OCI-LY3 (cell line): ENCODE measurements around the gene TBXAS1.
"Not testable (repeated sequence)": the region's sequence is repeated elsewhere in the genome, so short reads cannot be mapped to it uniquely, and the experiment has no call there.

ENCODE experiments used
- H2AFZ ChIP-seq: fragments of 200-600, 300-600 bp; shearing (Covaris generic); 2 replicates; pipeline ENCODE4 v1.6.0; 2014; ENCODE audit warnings: antibody characterized with exemption, low read depth, low read length
- H3K27ac ChIP-seq: fragments of 200-600, 300-600 bp; sonication (generic); 2 replicates; pipeline ENCODE4 v1.5.1; 2014; ENCODE audit warnings: mild to moderate bottlenecking, low read length, moderate library complexity, mixed read lengths
- H3K27me3 ChIP-seq: fragments of 200-600, 300-600 bp; sonication (generic); 2 replicates; pipeline ENCODE4 v1.6.1; 2014; ENCODE audit warnings: low read depth, low read length, mixed read lengths
- H3K36me3 ChIP-seq: fragments of 200-600, 300-600 bp; sonication (generic); replicated peaks from 2 replicates; pipeline ENCODE3; 2014; ENCODE audit warnings: low read depth, low read length, mixed read lengths
- H3K4me1 ChIP-seq: fragments of 300-600, 200-600 bp; sonication (generic); 2 replicates; pipeline ENCODE4 v1.6.1; 2014; ENCODE audit warnings: low read length, mixed read lengths
- H3K4me2 ChIP-seq: fragments of 200-600, 300-600 bp; sonication (generic); 2 replicates; pipeline ENCODE4 v1.6.1; 2014; ENCODE audit warnings: low read length, mixed read lengths
- H3K4me3 ChIP-seq: fragments of 300-600, 200-600 bp; sonication (generic); 2 replicates; pipeline ENCODE4 v1.5.1; 2014; ENCODE audit warnings: antibody characterized with exemption, mild to moderate bottlenecking, low read length, moderate library complexity
- H3K79me2 ChIP-seq: fragments of 300-600, 200-600 bp; shearing (Covaris generic); 2 replicates; pipeline ENCODE4 v1.6.1; 2014; ENCODE audit warnings: mild to moderate bottlenecking, low read length, mixed read lengths
- H3K9ac ChIP-seq: fragments of 300-600, 200-600 bp; shearing (Covaris generic); 2 replicates; pipeline ENCODE4 v1.6.0; 2014; ENCODE audit warnings: mild to moderate bottlenecking, low read length, moderate library complexity
- H3K9me3 ChIP-seq: fragments of 200-600, 300-600 bp; shearing (Covaris generic); 2 replicates; pipeline ENCODE4 v1.6.1; 2014; ENCODE audit warnings: low read length, mixed read lengths; ENCODE audit not compliant: insufficient read depth
- H4K20me1 ChIP-seq: fragments of 200-600, 300-600 bp; sonication (generic); 2 replicates; pipeline ENCODE4 v1.6.1; 2016; ENCODE audit warnings: low read length, mixed read lengths; ENCODE audit not compliant: insufficient read depth
- CTCF ChIP-seq: fragments of 200-600, 300-600 bp; sonication (generic); IDR thresholded peaks from 2 replicates; pipeline ENCODE4 v1.5.1; 2014; ENCODE audit warnings: antibody characterized with exemption, low read length, low read depth
- EZH2phosphoT487 ChIP-seq: fragments of 200-600 bp; shearing (Covaris generic); IDR thresholded peaks from 2 replicates; pipeline ENCODE4 v1.6.1; 2018; ENCODE audit warnings: antibody characterized with exemption, mixed run types, low read depth

TBXAS1 gene

DNA sequence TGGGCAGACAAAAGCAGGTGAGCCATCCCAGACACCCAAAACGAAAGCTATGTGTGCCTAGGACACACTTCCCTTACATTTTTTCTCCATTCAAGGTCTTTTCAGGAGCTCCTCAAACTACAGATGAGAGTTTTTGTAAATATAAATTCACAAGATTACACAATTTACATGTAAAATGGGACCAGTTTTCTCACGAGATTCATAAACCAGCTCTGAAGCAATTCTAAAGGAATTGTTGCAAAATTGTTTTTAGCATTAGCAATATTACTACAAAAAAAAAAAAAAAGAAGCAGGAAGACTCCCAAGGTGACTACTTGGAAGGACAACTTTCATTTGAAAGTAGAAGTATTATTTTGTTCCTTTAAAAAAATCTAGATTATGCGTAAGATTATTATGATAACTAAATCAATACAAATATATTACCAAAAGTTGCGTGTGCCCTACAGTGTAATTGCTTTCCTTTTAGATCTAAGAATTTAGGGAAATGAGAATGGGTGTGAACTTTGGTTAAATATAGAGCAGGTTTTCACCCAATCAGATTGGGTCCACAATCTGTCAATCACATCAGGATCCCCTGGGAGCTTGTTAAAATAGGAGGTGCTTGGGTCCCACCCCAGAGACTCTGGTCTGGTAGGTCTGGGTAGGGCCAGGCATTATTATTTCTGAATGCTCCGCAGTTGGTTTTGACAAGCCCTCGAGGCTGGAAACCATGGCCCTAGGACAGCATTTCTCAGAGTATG, 72.2 kb downstream of the TBXAS1 start:
- Histone ChIP-seq H3K4me3 (no peak overlapping the region), H4K20me1 (no peaks in the 10 kb centered on the region), H2AFZ (no peak overlapping the region), H3K27ac (no peak overlapping the region), H3K9ac (no peak overlapping the region), H3K27me3 (peaks cover 18% of the 10 kb centered on the region; the same call in 1 of the 2 replicates), H3K4me2 (no peak overlapping the region), H3K36me3 (no peaks in the 10 kb centered on the region), H3K9me3 (no peaks in the 10 kb centered on the region), H3K79me2 (no peaks in the 10 kb centered on the region), H3K4me1 (no peaks in the 10 kb centered on the region)
- TF ChIP-seq EZH2phosphoT487: no peak
- TF ChIP-seq CTCF: no peak

- Histone ChIP-seq H4K20me1 (no peaks in the 10 kb centered on the region), H3K4me2 (no peak overlapping the region), H3K27ac (no peak overlapping the region), H2AFZ (no peak overlapping the region), H3K4me1 (no peaks in the 10 kb centered on the region), H3K79me2 (no peaks in the 10 kb centered on the region), H3K36me3 (no peaks in the 10 kb centered on the region), H3K4me3 (no peak overlapping the region), H3K27me3 (peaks cover 15% of the 10 kb centered on the region; the same call in 1 of the 2 replicates), H3K9ac (no peak overlapping the region), H3K9me3 (no peaks in the 10 kb centered on the region)
- TF ChIP-seq CTCF: no peak
- no peak for TF ChIP-seq EZH2phosphoT487
Observed at GRCh38 chr7:139901901-139902300, 72.8 kb downstream of the TBXAS1 start.

DNA sequence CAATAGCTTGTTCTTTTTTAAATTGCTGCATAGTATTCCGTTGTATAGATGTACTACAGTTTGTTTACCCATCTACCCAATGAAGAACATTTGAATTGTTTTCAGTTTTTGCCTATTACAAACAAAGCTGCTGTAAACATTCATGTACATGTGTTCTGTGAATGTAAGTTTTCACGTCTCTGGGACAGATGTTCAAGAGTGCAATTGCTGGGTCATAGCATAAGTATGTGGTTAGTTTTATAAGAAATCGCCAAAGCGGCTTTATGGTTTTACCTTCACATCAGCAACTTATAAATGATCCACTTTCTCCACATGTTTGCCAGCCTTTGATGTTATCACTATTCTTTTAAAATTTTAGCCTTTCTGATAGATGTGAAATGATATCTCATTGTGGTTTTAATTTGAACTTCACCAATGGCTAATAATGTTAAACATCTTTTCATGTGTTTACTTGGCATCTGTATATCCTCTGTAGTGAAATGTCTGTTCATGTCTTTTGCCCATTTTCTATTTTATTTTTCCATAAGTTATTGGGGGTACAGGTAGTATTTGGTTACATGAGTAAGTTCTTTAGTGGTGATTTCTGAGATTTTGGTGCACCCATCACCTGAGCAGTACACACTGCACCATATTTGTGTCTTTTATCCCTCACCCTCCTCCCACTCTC, 73.5 kb downstream of the TBXAS1 start:
- Histone ChIP-seq H3K79me2 (no peaks in the 10 kb centered on the region), H3K36me3 (no peaks in the 10 kb centered on the region), H2AFZ (no peak overlapping the region), H3K27ac (no peak overlapping the region), H3K9ac (no peak overlapping the region), H3K4me1 (no peaks in the 10 kb centered on the region), H3K4me2 (no peak overlapping the region), H3K9me3 (no peaks in the 10 kb centered on the region), H3K4me3 (no peak overlapping the region), H4K20me1 (no peaks in the 10 kb centered on the region), H3K27me3 (peaks cover 12% of the 10 kb centered on the region; the same call in 1 of the 2 replicates)
- TF ChIP-seq EZH2phosphoT487: no peak

DNA sequence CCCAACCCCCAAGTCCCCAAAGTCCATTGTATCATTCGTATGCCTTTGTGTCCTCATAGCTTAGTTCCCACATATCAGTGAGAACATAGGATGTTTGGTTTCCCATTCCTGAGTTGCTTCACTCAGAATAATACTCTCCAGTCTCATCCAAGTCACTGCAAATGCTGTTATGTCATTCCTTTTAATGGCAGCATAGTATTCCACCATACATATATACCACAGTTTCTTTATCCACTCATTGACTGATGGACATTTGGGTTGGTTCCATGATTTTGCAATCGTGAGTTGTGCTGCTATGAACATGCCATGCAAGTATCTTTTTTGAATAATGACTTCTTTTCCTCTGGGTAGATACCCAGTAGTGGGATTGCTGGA, 74.0 kb downstream of the TBXAS1 start:
- not testable (repeated sequence) for H4K20me1 ChIP-seq, H3K36me3 ChIP-seq, H3K79me2 ChIP-seq, H3K4me3 ChIP-seq, H3K4me1 ChIP-seq, H3K9ac ChIP-seq, H2AFZ ChIP-seq, H3K4me2 ChIP-seq, H3K27ac ChIP-seq, H3K9me3 ChIP-seq
- peaks cover 13% of the 10 kb centered on the region; the same call in 1 of the 2 replicates for H3K27me3 ChIP-seq

GRCh38 chr7:139906879-139907278, 77.8 kb downstream of the TBXAS1 start:
- H3K9me3 ChIP-seq: no peaks in the 10 kb centered on the region
- H3K36me3 ChIP-seq: no peaks in the 10 kb centered on the region
- peaks cover 18% of the 10 kb centered on the region; the same call in 1 of the 2 replicates for H3K27me3 ChIP-seq
- H2AFZ ChIP-seq: no peak overlapping the region
- no peak overlapping the region for H3K4me3 ChIP-seq
- H3K4me1 ChIP-seq: no peaks in the 10 kb centered on the region
- TF ChIP-seq CTCF: no peak
- no peak for TF ChIP-seq EZH2phosphoT487
- no peak overlapping the region for H3K9ac ChIP-seq
- no peaks in the 10 kb centered on the region for H3K79me2 ChIP-seq
- H3K4me2 ChIP-seq: no peak overlapping the region
- no peak overlapping the region for H3K27ac ChIP-seq
- no peaks in the 10 kb centered on the region for H4K20me1 ChIP-seq
